GM19372 (cell line): ENCODE measurements around the gene PRPF40A.

Experiments
- ATAC-seq: cut with Tn5 transposase; IDR thresholded peaks from one replicate; pipeline ENCODE4 v1.9.1; 2021; ENCODE audit warnings: mild to moderate bottlenecking, low read depth, moderate library complexity; ENCODE audit not compliant: unreplicated experiment

PRPF40A gene

GRCh38 chr2:152655880-152656279 lies 61.4 kb downstream of the PRPF40A start:
- ATAC-seq: no peak

- no peak for ATAC-seq
Observed at GRCh38 chr2:152651834-152652233, 65.4 kb downstream of the PRPF40A start.

- ATAC-seq: no peak
Observed at GRCh38 chr2:152650768-152651371, 66.4 kb downstream of the PRPF40A start.

GRCh38 chr2:152649997-152650396 lies 67.3 kb downstream of the PRPF40A start:
- ATAC-seq: no peak

- ATAC-seq: no peak
Observed at GRCh38 chr2:152648336-152648735, 68.9 kb downstream of the PRPF40A start.

- ATAC-seq: no peak
Observed at GRCh38 chr2:152647552-152647951, 69.7 kb downstream of the PRPF40A start.

- no peak for ATAC-seq
Observed at GRCh38 chr2:152646775-152647174, 70.5 kb downstream of the PRPF40A start.

- no peak for ATAC-seq
Observed at GRCh38 chr2:152646264-152646663, 71.0 kb downstream of the PRPF40A start.

- ATAC-seq: no peak
Observed at GRCh38 chr2:152644189-152644873, 72.9 kb downstream of the PRPF40A start.

GRCh38 chr2:152638590-152638989 lies 78.7 kb downstream of the PRPF40A start:
- no peak for ATAC-seq

GRCh38 chr2:152638056-152638455 lies 79.2 kb downstream of the PRPF40A start:
- no peak for ATAC-seq

GRCh38 chr2:152637251-152637650 lies 80.0 kb downstream of the PRPF40A start:
- no peak for ATAC-seq

- peak; percentile 65 for ATAC-seq
Observed at GRCh38 chr2:152635635-152636298, 81.5 kb downstream of the PRPF40A start.

- ATAC-seq: no peak
Observed at GRCh38 chr2:152632736-152633135, 84.5 kb downstream of the PRPF40A start.

- no peak for ATAC-seq
Observed at GRCh38 chr2:152630466-152630865, 86.8 kb downstream of the PRPF40A start.

- ATAC-seq: no peak
Observed at GRCh38 chr2:152629202-152629601, 88.1 kb downstream of the PRPF40A start.

- ATAC-seq: no peak
Observed at GRCh38 chr2:152627351-152627957, 89.8 kb downstream of the PRPF40A start.

- ATAC-seq: no peak
Observed at GRCh38 chr2:152626911-152627339, 90.3 kb downstream of the PRPF40A start.

GRCh38 chr2:152624805-152625204 lies 92.5 kb downstream of the PRPF40A start:
- no peak for ATAC-seq

- no peak for ATAC-seq
Observed at GRCh38 chr2:152623775-152624174, 93.5 kb downstream of the PRPF40A start.

GRCh38 chr2:152623076-152623740 lies 94.1 kb downstream of the PRPF40A start:
- no peak for ATAC-seq
